GM04504 (cell line): ENCODE measurements around the gene A3GALT2.

ENCODE experiments used
- DNase-seq: peaks from one replicate; pipeline ENCODE4 v3.0.0-alpha.2; 2012; ENCODE audit warnings: low read depth

A3GALT2 gene

GRCh38 chr1:33350611-33351280 lies 29.8 kb upstream of the A3GALT2 start:
- DNase-seq = no peak

GRCh38 chr1:33349778-33350610 lies 29.1 kb upstream of the A3GALT2 start:
- no peak for DNase-seq

- no peak for DNase-seq
Observed at GRCh38 chr1:33349081-33349759, 28.3 kb upstream of the A3GALT2 start.

GRCh38 chr1:33348676-33349080 lies 27.8 kb upstream of the A3GALT2 start:
- DNase-seq = no peak

GRCh38 chr1:33348194-33348593 lies 27.3 kb upstream of the A3GALT2 start:
- DNase-seq = no peak

GRCh38 chr1:33347650-33347992 lies 26.7 kb upstream of the A3GALT2 start:
- no peak for DNase-seq

- peak; percentile 88 for DNase-seq
Observed at GRCh38 chr1:33346927-33347649, 26.2 kb upstream of the A3GALT2 start.

- DNase-seq = no peak
Observed at GRCh38 chr1:33346533-33346926, 25.6 kb upstream of the A3GALT2 start.

GRCh38 chr1:33344896-33345560 lies 24.1 kb upstream of the A3GALT2 start:
- DNase-seq = no peak

GRCh38 chr1:33343539-33343938 lies 22.6 kb upstream of the A3GALT2 start:
- DNase-seq = no peak

GRCh38 chr1:33342041-33342723 lies 21.3 kb upstream of the A3GALT2 start:
- DNase-seq = peak; percentile 89

- DNase-seq = no peak
Observed at GRCh38 chr1:33341190-33341589, 20.3 kb upstream of the A3GALT2 start.

- DNase-seq = no peak
Observed at GRCh38 chr1:33339413-33339812, 18.5 kb upstream of the A3GALT2 start.

GRCh38 chr1:33338440-33339211 lies 17.7 kb upstream of the A3GALT2 start:
- DNase-seq = peak; percentile 77

GRCh38 chr1:33338048-33338439 lies 17.1 kb upstream of the A3GALT2 start:
- peak; percentile 55 for DNase-seq

GRCh38 chr1:33337441-33337840 lies 16.5 kb upstream of the A3GALT2 start:
- no peak for DNase-seq

- no peak for DNase-seq
Observed at GRCh38 chr1:33336580-33336979, 15.7 kb upstream of the A3GALT2 start.

- DNase-seq = no peak
Observed at GRCh38 chr1:33335020-33335419, 14.1 kb upstream of the A3GALT2 start.

GRCh38 chr1:33334081-33334552 lies 13.2 kb upstream of the A3GALT2 start:
- no peak for DNase-seq

- DNase-seq = no peak
Observed at GRCh38 chr1:33332881-33333280, 12.0 kb upstream of the A3GALT2 start.
